ENCODE results near the gene ZFAND2A. TPM values are rescaled to one million over a fixed set of nuclear protein-coding genes. Genes with fewer than 3 reads are reported as not detected.

ZFAND2A gene
- total and polyA plus RNA-seq, 2 experiments from 2014 or later: 15.3 to 29.2 TPM

- H3K27ac ChIP-seq (ENCODE audit: low read depth): no peak overlapping the region
- no peaks in the 10 kb centered on the region; the same call in 1 of the 2 replicates for H3K36me3 ChIP-seq (ENCODE audit: insufficient read depth)
- H3K4me1 ChIP-seq (ENCODE audit: insufficient read depth): no peaks in the 10 kb centered on the region
- no peak overlapping the region for H3K4me3 Mint-ChIP-seq
- no peaks in the 10 kb centered on the region for H3K79me2 ChIP-seq (replicated peaks; ENCODE audit: insufficient read depth)
- H3K27me3 Mint-ChIP-seq (ENCODE audit: insufficient read depth, low read depth, poor library complexity): no peaks in the 10 kb centered on the region
- peaks cover 35% of the 10 kb centered on the region for H3K36me3 Mint-ChIP-seq (ENCODE audit: low read depth)
- DNase-seq (ENCODE audit: low spot score): no peak
- H4K20me1 ChIP-seq (replicated peaks; ENCODE audit: insufficient read depth): no peaks in the 10 kb centered on the region; the same call in 1 of the 2 replicates
- no peaks in the 10 kb centered on the region for H3K27me3 ChIP-seq (ENCODE audit: insufficient read depth)
- no peaks in the 10 kb centered on the region for H3K9me2 ChIP-seq (ENCODE audit: insufficient read depth)
- no peak overlapping the region for H2AFZ ChIP-seq
- H3K9me3 Mint-ChIP-seq: peaks cover 5% of the 10 kb centered on the region; the same call in 2 of the 3 replicates
- H3K27ac Mint-ChIP-seq: no peak overlapping the region
- no peak overlapping the region for H3K4me3 ChIP-seq
- H3K4me2 ChIP-seq: no peak overlapping the region
- no peak for ATAC-seq
- TF ChIP-seq STAT1 (IDR thresholded peaks at IDR 0.05; ENCODE audit: unreplicated experiment) (no peak), CREB1 (CRISPR knock-in tag; IDR thresholded peaks at IDR 0.05; ENCODE audit: low read depth) (no peak), CTCF (conservative IDR thresholded peaks at IDR 0.05; ENCODE audit: low read depth in 2 of 2) (no peak), ETS1 (IDR thresholded peaks at IDR 0.05) (no peak), JUNB (IDR thresholded peaks at IDR 0.05; ENCODE audit: unreplicated experiment) (no peak), REST (IDR thresholded peaks at IDR 0.05; ENCODE audit: unreplicated experiment) (no peak), ZNF114 (CRISPR knock-in tag; IDR thresholded peaks at IDR 0.05) (no peak), ZNF462 (CRISPR knock-in tag; IDR thresholded peaks at IDR 0.05) (no peak), EZH2phosphoT487 (IDR thresholded peaks at IDR 0.05; ENCODE audit: unreplicated experiment) (no peak), EZH2 (IDR thresholded peaks at IDR 0.05; ENCODE audit: low read depth, unreplicated experiment) (no peak), NANOG (IDR thresholded peaks at IDR 0.05; ENCODE audit: borderline replicate concordance) (no peak), POLR2AphosphoS5 (IDR thresholded peaks at IDR 0.05; ENCODE audit: low read depth) (no peak), ZNF331 (CRISPR knock-in tag; IDR thresholded peaks at IDR 0.05; ENCODE audit: low read depth) (no peak)
- H3F3A ChIP-seq (replicated peaks; ENCODE audit: low read depth): no peaks in the 10 kb centered on the region
- H3K4me1 Mint-ChIP-seq: no peaks in the 10 kb centered on the region
Observed at GRCh38 chr7:1150400-1151002, 9.5 kb downstream of the ZFAND2A start.

All from GM23338 (cell line).